Measurements from ENCODE around the gene APLP1.
A peak's percentile ranks its signal among the peaks of the same experiment; 100 is the strongest.
"Not testable (repeated sequence)": the region's sequence is repeated elsewhere in the genome, so short reads cannot be mapped to it uniquely, and the experiment has no call there.

APLP1 gene

DNA sequence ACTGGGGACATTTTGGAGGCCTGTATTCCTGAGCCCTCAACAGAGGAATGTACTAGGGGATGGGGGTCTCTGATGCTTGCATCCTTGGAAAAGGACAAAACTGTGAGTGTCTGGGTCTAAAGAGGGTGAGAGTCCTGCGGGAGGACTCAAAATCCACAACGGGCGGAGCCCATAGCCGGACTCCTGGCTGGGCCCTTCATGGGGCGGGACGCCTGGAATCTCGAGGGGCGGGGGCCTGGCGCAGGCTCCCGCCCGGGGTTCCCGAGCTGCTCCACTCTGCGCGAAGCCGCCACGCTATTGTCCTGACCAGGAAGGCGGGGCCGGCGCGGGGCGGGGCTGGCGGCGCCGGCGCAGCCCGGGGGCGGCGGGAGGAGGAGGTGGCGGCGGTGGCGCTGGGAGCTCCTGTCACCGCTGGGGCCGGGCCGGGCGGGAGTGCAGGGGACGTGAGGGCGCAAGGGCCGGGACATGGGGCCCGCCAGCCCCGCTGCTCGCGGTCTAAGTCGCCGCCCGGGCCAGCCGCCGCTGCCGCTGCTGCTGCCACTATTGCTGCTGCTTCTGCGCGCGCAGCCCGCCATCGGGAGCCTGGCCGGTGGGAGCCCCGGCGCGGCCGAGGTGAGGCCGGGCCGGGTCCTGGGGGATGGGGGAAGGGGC lies at the start of gene APLP1:
Gene APLP1, plus strand, starts transcription at position 403 of the 651 bp plus-strand sequence. Its CDS starts 63 bp downstream, at position 466.
- DNase-seq: no peak

DNA sequence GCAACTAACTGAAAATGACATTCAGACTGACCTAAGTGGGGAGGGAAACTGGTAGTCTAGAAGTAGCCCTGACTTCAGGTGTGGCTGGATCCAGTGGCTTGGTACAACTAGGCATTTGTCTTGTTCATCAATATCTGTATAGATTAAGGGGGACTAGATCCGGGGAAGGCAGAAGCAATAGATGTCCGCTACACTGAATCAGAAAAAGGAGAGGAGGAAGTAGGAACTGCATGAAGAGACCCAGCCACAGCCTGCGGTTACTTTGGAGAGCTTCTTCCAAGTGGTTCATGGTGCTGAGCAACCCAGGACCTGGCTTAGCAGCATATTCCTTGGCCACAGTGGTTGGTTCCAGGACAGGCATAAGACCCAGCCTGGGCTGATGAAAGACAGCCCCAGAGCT lies 45.8 kb upstream of the APLP1 start:
- no peak for DNase-seq

DNA sequence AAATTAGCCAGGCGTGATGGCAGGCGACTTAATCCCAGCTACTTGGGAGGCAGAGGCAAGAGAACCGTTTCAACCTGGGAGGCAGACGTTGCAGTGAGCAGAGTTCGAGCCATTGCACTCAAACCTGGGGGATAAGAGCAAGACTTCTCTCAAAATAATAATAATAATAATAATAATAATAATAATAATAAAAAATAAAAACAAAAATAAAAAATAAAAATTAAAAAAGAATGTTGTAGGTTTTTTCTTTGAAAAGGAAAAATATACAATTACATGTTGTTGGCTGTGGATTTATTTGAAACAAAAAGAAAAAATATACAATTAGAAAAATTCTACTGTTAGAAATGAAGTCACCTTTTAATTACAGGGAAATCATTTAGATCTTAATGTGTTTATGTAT lies 44.2 kb upstream of the APLP1 start:
- DNase-seq: no peak

DNA sequence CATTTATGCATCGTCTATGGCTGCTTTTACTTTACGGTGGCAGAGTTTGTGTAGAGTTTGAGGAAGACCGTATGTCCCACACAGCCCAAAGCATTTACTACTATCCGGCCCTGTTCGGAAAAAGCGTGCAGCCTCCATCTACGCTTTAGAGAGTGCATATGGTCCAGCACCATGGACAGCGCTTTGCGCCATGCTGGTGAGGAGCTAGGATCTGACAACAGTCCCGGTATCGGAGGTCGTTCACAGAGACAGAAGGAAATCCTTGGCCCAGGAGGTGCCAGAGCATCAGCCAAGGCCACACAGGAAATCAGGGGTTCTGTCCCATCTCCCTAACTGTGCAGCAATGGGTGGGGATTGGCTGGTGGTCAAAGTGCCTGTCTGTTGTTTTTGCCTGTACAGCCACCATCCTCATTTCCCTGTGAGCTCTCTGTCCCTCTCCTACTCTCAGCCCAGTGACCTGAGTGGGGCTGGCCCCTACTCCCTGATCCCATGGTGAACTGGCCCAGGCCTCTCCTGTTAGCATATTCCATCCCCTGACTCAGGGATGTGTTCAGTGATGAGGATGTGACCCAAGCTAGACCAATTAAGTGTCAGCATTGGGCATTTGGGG lies 39.6 kb upstream of the APLP1 start:
- DNase-seq: peak; percentile 10

DNA sequence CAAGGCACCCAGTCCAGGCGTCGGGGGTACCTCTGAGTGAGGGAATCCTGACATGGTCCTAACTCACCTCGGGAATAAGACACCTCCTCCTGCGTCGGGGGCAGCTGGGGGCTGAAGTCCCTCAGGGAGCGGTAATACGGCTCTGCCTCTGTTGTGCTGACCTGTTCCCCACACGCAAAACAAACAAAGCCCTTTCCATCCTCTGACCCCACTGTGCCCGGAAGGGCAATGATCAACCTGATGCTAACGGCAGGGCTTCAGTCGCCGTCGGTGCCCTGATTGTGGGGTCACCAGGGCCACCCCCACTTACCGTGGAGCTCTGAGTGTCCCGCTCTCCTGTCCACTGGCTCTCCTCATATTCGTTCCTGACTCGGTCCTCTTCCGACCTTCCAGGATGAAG lies 37.4 kb upstream of the APLP1 start:
- no peak for DNase-seq

DNA sequence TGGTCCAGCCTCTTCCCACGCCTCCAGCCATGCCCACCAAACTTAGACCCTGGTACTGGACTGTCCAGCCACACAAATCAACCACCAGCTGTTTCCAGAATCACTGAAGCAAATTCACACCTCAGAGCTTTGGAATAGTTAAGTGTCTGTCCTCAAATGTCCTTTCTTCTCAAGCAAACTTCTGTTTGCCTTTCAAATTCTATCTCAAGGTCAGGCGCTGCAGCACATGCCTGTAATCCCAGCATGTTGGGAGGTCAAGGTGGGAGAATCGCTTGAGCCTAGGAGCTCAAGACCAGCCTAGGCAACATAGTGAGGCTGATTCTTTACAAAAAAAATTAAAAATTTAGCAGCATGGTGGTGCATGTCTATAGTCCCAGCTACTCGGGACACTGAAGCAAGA lies 36.3 kb upstream of the APLP1 start:
- DNase-seq: no peak

DNA sequence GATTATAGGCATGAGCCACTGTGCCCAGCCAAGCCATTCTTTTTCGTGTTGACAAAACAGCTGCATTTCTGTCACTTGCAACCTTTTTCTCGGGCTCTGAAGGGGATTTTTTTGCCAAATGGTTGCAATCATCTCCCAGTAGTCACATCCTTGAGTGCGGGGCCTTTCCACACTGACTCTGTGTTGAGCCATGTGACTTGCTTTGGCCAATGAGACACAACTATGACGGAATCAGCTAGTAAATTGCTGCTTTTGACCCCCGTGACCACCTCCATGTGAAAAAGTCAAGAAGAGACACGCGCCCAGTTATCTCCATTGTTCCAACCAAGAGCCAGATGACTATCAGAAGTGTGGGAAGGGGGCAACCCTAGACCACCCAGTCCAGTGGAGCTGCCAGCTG lies 34.4 kb upstream of the APLP1 start:
- no peak for DNase-seq

DNA sequence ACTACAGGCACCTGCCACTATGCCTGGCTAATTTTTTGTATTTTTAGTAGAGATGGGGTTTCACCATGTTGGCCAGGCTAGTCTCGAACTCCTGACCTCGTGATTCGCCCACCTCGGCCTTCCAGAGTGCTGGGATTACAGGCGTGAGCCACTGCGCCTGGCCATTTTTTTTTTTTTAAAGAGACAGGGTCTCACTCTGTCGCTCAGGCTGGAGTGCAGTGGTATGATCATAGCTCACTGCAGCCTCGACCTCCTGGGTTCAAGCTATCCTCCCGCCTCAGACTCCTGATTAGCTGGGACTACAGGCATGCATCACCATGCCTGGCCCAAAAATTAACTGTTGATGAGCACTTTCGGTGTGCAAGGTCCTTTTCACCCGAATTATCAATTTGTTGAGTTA lies 32.3 kb upstream of the APLP1 start:
- not testable (repeated sequence) for DNase-seq

DNA sequence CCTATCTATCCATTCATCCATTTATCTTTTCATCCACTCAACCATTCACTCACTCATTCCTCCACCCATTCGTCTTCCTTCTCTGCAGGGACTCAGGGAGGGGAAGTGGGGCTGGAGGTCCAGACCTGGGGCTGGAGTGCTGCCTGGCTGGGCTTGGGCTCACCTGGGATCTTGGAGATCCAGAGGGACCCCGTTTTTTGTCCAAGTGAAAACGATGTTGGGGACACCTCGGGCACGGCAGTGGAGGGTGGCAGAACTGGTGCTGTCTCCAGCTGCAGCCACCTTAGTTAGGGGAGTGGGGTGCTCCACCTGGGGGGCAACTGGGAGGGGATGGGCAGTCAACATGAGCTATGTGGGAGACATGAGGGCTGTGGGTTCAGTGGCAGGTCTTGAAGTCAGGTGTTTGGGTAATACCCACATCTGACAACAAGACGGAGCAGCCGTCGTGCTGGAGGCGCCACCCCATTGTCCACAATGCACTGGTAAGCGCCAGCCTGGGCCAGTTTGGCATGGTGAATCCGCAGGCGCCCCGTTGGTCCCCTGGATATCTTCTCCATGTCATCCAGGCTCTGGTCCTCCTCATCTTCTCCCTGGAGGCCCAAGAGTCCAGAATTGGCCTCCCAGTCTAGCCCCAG lies 26.3 kb upstream of the APLP1 start:
- DNase-seq: no peak

DNA sequence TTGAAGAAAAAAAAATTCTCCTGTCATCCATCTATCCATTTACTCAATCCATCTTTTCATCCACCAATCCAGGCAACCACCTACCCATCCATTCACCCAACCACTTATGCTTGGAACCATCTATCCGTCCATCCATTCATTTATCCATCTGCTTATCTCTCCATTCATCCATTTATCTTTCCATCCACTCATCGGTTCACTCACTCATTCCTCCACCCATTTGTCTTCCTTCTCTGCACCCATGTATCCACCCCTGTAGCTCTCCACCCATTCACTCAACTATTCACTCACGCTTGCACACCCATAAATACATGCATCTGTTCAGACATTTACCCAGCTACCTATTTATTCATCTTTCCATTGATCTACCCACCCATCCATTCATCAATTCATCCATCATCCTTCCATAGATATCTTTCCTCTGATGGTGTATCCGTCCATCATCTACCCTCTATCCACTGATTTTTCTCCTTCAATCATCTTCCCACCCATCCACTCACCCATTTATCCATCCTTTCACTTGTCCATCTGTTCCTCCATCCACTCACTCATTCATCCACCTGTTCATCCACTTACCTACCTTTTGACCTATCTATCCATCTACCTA lies 25.6 kb upstream of the APLP1 start:
- no peak for DNase-seq

DNA sequence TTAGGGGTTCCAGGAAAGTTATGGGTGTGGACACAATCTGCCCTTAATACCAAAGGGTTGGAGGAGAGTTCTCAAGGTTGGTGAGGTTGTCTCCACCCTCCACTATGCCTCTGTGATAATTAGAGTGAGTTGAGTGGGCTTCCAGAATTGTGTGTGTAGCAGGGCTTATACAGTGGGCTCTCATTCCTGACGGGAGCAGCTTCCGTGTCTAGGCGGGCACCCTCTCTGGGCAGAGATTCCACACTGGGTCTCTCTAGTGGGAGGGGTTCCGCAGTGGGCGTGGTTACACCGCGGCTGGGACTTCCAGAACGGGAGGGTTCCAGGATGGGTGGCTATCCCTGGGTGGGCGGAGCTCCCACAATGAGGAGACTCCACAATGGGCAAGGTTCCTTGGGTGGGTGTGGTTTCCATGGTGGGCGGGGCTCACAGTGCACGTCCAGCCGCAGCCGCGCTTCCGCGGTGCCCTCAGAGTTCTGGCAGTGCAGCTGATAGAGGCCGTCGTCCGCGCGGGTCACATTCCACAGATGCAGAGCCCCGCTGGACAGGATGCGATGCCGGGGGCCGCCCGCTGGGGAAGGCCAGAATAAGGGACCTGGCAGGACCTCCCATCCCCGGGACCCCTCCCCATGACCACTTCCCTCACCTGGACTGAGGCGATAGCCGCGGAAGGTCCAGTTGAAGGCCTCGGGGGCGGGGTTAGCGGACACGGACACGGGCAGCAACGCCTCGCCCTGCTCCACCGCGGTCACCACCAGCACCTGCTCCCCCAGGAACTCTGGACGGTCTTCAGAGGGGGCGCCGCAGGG lies 24.5 kb upstream of the APLP1 start:
- no peak for DNase-seq

DNA sequence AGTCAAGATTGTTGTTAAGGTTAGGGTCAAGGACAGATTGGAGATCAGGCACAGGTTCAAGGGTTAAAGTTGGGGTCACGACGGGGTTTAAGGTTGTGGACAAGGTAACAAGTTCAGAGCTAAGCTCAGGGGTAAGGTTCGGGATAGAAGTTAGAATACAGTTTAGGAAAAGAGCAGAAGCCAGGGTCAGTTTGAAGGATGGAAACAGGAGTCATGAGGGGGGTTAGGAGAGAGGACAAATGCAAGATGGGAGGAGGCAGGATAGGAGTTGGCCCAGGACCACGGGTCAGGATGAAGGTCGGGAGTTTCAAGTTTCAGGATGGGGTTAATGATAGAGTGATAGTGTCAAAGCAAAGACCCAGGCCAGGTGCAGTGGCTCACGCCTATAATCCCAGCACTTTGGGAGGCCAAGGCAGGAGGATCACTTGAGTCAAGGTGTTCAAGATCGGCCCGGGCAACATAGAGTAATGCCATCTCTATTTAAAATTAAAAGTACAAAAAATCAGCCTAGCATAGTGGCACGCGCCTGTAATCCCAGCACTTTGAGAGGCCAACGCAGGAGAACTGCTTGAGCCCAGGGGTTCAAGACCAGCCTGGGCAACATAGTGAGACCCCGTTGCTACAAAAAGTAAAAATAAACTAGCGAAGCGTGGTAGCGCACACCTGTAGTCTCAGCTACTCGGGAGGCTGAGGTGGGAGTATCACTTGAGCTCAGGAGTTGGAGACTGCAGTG lies 23.7 kb upstream of the APLP1 start:
- no peak for DNase-seq

DNA sequence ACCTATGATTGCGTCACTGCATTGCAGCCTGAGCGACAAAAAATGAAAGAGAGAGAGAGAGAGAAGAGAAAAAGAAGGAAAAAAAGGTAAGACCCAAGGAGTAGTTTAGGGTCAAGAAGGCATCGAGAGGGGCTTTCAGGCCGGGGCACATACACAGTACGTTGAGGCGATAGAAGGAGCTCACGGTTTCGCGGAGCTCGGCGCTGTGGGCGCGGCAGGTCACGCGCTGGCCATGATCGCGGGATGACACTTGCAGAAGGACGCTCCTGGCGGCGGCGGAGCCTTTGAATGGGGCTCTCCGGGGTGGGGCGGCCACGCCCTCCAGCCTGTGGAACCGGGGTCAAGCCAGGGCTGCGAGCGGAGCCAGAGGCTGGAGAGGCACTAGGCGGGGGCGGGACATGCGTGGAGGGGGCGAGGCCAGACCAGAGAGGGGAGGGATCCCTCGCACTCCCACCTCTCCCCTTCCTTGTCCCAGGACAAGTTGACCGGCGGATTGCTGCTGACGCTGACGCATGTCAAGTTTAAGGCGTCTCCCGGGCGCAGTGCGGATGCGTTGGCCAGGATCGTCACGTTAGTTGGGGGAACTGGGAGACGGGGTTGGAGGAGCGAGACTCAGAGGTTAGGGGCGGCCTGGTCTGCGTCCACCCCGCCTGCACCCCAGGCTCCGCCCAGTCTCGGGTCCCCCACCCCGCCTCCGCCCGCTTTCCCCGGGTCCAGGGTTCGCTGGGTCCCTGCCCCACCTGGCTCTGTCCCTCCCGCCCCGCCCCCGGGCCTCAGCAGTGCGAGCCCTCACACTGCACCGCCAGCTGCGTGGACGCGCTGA lies 22.9 kb upstream of the APLP1 start:
- no peak for DNase-seq

DNA sequence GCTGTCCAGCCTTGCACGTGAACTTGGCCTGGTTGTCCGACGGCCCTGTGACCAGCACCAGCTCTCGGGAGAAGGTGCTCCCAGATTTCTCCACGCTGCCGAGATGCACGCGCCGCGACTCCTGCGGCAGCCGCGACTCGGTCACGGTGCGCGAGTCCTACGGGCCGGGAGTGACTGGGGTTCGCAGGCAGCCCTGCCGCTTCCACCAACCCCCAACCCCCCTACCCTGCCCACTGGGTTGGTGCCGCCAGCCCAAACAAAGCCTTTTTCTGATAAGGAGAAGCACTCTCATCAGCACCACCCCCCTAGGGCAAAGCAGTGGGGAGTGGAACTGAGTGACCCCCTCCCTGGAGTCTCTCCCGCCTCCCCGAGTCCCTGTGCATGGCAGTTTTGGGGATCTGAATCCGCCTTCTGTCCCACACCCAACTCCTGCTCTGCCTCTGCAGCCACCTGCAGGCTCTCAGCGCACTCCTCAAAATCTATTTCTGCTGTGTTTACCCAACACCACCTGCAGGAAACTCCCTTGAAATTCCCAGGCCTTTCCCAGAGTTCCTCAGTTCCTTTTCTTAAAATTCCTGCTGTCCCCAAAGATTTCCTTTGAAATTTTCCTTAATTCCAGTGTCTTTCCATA lies 22.2 kb upstream of the APLP1 start:
- no peak for DNase-seq

DNA sequence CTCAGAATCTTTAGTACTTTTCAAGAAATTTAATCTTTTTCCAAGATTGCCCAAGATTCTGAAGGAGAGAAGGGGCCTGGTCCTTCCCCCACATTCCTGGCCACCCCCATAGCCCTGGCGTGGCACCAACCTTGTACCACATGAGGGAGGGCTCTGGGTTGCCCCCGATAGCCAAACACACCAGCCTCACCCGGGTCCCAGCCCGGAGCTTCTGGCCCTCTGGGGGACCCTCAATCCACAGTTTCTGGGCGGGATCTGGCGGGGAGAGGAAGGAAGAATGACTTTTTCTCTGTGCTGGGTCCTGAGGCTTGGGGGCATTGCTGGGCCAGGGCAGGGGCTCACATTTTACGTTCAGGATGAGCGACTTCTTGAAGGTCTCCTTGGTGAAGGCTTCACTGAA lies 20.5 kb upstream of the APLP1 start:
- DNase-seq: no peak

DNA sequence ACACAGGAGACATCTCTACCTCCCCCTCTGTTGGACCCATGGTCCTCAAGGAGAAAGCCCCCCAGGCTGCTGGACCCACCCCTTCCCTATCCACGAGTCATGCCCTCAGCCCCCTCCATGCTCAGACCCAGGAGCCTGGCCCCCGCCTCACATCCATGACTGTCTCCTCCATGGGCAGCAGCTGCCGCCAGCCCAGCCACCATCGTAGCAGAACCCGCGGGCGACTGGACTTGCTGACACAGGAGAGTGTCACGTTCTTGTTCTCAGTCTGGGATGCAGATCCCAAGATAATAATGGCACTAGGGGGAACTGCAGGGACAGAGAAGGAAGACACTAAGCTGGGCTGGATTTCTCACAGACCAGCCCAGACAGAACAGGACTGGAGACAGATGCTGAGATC lies 19.9 kb upstream of the APLP1 start:
- DNase-seq: no peak

DNA sequence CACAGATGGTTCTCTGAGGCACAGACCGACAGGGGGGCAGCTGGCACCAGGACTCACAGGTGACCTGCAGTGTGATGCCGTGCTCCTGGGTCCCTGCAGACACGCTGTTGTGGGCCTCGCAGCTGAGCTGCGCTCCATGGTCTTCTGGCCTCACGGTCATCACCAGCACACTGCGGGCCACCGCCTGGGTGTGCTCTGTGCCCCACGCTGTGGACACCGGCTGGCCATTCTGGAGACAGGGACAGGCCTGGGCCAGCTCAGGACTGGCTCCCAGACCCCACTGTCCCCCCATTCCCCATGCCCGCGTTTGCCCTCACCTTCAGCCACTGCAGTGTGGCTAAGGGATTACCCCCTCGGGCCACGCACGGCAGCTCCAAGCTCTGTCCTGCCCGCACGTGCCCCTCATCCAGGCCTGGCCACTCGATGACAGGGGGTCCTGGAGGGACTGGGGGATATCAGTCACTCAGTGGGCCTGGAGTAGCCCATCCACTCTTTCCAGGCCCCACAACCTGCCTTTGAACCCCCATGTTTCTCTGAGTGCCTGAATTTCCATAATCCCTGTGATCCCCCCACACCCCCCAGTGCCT lies 19.4 kb upstream of the APLP1 start:
- DNase-seq: no peak

DNA sequence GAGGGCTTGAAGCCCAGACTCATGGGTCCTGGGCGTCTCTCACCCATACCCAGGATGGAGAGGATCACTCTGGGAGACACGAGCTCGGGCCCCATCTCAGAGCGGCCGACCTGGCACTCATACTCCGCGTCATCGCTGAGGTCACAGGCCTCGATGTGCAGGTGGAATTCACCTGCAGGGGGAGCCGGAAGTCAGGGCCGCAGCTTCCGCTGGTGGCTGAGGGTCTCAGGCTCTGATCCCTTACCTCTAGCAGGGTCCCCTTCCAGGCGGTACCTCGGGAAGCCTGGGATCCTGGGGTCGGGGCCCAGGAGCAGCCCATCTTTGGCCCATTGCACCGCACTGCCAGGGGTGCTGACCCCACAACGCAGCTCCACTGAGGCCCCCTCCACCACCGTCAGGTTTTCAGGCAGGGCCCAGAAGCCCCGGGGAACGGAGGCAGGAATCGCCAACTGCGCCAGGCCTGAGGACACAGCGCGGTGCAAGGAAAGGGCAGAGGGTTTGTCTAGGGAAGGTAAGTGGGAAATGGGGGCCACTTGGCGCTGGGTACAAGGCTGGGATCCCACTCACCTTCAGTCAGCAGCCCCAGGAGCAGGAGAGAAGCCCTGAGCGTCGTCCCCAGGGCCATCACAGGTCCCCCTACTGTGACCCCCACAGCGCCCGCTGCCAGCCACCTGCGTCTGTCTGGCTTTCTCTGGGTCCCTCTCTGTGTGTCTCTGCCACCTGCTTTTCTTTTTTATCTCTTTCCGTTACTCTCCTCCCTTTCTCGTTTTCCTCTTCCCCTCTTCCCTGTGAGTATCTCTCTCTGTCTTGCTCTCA lies 17.0 kb upstream of the APLP1 start:
- no peak for DNase-seq

DNA sequence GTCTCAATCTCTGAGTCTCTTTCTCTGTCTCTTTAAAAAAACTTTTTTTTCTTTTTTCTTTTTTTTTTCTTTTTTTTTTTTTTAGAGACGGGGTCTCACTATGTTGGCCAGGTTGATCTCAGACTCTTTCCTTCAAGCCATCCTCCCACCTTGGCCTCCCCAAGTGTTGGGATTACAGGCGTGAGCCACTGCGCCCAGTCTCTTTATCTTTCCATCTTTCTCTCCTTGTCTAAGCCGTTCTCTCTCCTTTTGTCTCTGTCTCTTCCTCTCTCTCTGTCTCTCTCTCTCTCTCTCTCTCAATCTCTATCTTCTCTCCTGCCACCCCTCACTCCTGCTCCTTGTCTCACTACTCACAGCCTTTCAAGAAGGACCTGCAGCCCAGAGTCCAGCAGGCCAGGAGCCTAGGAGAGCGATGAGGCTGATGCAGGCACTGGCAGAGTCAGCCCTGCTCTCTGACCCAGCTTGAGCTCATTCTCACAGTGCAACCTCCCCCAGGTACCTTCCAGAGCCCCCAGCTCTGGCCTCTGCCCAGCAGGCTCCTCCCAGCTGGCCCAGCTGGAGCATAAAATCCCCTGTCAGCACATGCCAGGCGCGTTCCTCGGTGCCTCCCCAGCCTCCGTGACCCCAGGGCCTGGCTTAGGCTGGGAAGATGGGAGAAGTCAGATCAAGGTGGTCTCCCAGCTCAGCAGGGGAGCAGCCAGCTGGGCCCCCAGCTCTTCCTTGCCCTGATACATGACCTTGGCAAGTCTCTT lies 16.2 kb upstream of the APLP1 start, which contains the start of gene NPHS1:
Gene NPHS1, minus strand, starts transcription at position 476 of the 752 bp plus-strand sequence. CDS start 667 bp downstream, outside the sequence.
- no peak for DNase-seq

Data from GOT3 (cell line).